Activated T-cell treated with anti-CD3 and anti-CD28 coated beads for 4 hours (primary cell): ENCODE results near the gene MEF2C.

Experiments used
- DNase-seq: peaks from one replicate; pipeline ENCODE4 v3.0.0-alpha.2; 2020

The MEF2C gene

DNA sequence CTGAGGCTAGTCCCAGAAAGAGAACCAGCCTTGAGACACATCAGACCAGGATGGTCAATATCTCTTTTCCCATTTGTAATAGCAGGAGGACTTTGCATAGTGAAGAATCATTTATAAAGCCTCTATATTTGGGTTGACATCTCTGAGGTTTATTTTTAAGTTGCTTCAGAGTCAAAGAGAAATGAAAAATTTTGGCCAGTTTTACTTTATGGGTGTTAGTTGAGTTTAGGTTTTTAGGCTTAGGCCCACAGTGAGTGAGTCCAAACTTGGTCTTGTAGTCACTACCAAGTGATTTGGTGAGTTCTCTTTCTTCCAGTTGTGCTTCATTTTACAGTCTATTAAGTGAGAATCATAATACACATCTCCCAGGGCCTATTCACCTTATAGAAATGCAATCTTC is 5.3 kb upstream of the MEF2C start:
- DNase-seq: no peak

DNA sequence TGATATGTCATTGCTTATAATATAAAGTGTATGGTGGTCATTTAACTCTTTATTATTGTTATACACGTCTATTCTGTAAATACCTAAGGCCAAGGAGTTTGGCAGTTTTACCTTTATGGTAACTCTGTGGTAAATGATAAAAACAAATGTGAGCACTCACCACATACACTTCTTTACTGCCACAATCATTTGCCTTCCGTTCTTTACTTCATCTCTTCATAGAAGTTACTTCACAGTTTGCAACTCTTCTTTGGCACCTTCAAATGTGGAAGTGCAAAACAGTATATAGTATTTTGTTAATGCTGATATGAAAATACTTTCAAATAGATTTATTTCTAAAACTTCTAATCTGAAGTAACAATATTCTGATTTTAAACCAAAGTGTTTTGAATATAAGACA is 4.4 kb upstream of the MEF2C start:
- DNase-seq: no peak

DNA sequence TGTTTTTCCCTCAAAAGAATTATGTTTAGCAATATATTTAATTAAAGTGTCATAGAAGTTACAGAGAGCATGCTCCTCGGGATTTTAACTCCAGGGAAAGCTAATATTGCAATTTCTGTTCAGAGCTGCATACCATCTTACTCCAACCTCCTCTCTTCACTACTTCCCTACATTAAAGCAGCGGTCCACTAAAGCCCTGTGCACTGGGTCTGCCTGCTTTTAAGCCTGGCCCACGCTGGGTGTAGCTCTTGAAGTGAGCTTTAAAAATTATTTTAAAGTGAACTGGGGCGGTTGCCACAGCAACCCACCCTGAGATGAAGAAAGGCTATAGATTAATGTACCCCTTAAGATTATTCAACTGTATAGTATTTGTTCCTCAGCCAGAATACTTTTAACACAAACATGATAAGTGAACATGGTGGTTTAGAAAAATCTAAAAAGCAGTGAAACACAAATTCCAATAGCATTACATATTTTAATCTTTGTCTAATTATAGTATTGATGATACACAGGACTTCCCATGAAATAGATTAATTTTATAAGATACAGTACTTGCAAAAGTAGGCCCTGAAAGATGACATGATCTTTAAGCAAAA is 3.9 kb upstream of the MEF2C start:
- DNase-seq: no peak

- no peak for DNase-seq
Measured at GRCh38 chr5:88886252-88886651, 3.3 kb upstream of the MEF2C start.

GRCh38 chr5:88885002-88885401 is 2.0 kb upstream of the MEF2C start:
- no peak for DNase-seq

- DNase-seq: no peak
Measured at GRCh38 chr5:88884608-88884877, 1.6 kb upstream of the MEF2C start.

GRCh38 chr5:88883836-88884607 is 1.0 kb upstream of the MEF2C start:
- no peak for DNase-seq

- DNase-seq: no peak
Measured at GRCh38 chr5:88882276-88883038, 527 bp downstream of the MEF2C start.

GRCh38 chr5:88881571-88881971 is 1.4 kb downstream of the MEF2C start:
- no peak for DNase-seq

- DNase-seq: no peak
Measured at GRCh38 chr5:88880201-88880600, 2.8 kb downstream of the MEF2C start.

DNA sequence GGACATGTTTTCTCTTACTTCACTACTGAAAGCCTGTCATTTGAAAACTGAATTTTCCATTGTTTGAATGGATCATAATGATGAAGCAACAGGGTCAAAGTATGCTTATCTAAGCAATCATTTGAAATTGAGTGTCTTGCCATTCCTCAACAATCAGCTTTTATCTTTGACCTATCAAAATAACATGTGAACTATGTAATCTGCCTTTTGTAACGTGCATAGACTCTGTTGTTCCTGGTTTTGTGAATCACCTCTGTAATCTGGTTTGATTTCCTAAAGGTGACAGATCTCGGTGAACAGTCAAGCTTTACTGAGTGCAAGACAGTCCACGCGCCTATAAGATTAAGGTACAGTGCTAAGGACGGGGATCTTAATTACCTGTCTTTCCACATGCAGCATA is 3.3 kb downstream of the MEF2C start:
- DNase-seq: no peak

DNA sequence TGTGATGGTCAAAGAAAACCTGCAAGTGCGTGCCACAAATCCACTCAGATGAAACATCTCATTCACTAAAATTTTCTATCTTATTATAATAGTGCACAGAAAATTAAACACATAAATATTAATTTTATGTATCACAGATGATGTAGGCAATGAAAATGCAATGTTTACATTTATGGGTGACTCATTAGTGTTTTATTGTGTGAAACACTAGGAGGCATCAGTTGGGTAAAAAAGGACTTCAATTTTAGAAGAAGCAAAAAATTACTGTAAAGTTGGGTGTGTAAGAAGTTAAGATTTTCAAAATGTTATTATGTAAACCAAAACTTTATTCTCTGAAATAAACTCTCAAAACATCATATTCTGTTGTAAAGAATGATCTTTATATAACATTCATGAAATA is 4.0 kb downstream of the MEF2C start:
- DNase-seq: no peak

GRCh38 chr5:88877826-88878225 is 5.2 kb downstream of the MEF2C start:
- no peak for DNase-seq

DNA sequence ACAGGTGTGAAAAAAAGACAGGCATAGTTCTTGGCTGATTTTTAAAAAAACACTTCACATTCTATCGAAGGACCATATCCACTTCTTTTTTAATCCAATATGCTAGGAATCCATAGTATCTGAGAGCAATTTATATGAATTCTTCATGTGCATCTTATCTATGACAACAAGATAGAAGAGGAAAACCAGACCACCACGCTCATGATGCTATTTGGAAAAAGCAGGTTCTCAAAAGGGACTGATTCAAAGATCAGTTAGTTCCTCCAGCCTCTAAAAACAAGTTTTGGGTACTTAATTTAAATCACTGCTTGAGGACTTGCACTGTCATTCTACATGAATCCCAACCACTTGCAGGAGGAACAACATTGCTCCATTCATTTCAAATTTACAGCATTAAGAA is 6.3 kb downstream of the MEF2C start:
- DNase-seq: no peak

GRCh38 chr5:88875341-88876234 is 7.4 kb downstream of the MEF2C start:
- no peak for DNase-seq

- DNase-seq: no peak
Measured at GRCh38 chr5:88873447-88873846, 9.5 kb downstream of the MEF2C start.

GRCh38 chr5:88872971-88873370 is 10.0 kb downstream of the MEF2C start:
- DNase-seq: no peak

DNA sequence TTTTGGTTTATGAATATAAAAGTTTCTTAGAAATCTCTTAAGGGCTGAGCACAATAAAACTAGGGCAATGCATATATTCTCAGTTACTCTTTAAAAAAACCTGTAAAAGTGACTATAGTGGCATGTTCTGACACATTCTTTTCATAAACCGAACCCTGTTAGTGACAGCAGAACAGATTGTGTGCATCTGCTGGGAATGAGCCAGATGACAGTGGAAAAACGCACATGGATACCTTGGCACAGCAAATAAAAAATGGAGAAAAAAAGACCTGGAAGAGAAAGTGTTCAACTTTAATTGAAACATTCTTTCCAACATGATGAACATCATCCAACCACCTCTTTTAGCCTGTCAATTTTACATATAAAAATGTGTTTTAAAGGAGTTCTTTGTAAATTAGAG is 12.7 kb downstream of the MEF2C start:
- DNase-seq: no peak

GRCh38 chr5:88868468-88869068 is 14.4 kb downstream of the MEF2C start:
- DNase-seq: no peak

- no peak for DNase-seq
Measured at GRCh38 chr5:88867638-88868037, 15.3 kb downstream of the MEF2C start.

- no peak for DNase-seq
Measured at GRCh38 chr5:88863523-88863922, 19.5 kb downstream of the MEF2C start.

DNA sequence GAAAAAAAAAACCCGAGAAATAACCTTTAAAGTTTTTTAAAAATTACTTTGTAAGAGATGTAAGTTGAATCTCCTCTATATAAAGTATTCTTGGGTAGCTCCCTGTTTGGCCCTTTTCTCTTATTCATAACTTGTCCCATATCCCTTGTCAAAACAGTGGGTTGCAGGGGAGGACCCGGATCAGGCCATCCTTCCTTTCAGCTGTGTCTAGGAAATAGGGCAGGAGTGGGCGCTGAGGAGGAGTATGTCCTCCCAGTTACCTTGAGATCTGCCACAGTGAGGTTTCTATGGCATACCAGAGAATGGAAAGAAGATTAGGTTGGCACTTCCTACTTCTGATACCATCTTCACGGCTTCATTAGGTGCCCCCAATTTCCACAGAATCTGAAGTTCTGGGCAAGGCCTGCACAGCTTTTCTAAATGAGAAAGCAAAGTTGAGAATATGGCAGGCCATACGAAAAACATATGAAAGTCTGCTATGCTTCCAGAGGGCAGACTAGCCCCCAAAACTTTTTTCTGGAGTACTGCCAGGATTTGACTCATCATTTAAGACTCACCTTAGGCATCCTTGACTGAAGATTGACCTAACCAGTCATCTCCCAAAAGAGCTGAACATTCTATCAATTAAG is 20.3 kb downstream of the MEF2C start:
- DNase-seq: no peak
